Nephron (organoid): ENCODE data around the gene NDUFB10.

Experiments
- H3K27ac Mint-ChIP-seq, 3 experiments: 2 replicates each; pipeline ENCODE4 v1.8.0; 2020; ENCODE audit warnings: mixed read lengths in 3 of 3, mild to moderate bottlenecking in 2 of 3, moderate library complexity in 1 of 3
- H3K27me3 Mint-ChIP-seq: 2 replicates; pipeline ENCODE4 v1.8.0; 2021; ENCODE audit warnings: low read depth, mild to moderate bottlenecking, moderate library complexity, mixed read lengths
- H3K36me3 Mint-ChIP-seq: 2 replicates; pipeline ENCODE4 v1.8.0; 2020; ENCODE audit warnings: low read depth, mixed read lengths
- H3K4me1 Mint-ChIP-seq: 2 replicates; pipeline ENCODE4 v1.8.0; 2020; ENCODE audit warnings: mixed read lengths
- H3K4me3 Mint-ChIP-seq, 3 experiments: 2 replicates each; pipeline ENCODE4 v1.8.0; 2020; ENCODE audit warnings: mild to moderate bottlenecking in 3 of 3, mixed read lengths in 3 of 3, moderate library complexity in 2 of 3
- H3K9me3 Mint-ChIP-seq: 2 replicates; pipeline ENCODE4 v1.8.0; 2020; ENCODE audit warnings: mixed read lengths
- TF ChIP-seq, protein P1 (sequence below), 3 experiments: fragments of 200-600 bp; sonication (generic); IDR thresholded peaks; one replicate each; pipeline ENCODE4 v1.5.0; 2021; ENCODE audit warnings: antibody characterized with exemption in 3 of 3; ENCODE audit not compliant: unreplicated experiment in 3 of 3

The NDUFB10 gene

DNA sequence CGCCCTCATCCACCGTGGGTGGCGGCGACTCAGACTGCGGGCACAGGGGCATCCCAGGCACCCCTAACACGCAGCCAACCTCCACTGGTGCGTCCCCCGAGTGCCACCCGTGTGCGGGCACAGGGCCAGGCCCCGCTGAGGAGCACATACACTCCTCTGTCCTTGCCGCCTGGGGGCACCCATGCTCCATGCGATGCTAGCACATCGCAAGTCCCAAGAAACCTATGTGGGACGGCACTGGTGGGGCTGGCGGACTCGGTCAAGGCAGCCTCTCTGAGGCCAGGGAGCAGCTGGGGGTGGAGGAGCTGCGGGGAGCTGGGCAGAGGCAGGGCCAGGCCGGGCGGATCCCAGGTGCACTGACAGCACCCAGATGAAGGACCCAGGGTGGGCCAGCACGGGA, 46.3 kb downstream of the NDUFB10 start:
- peak overlapping the region in 2 of 3 experiments; percentile 27 to 33 for H3K27ac Mint-ChIP-seq
- peak overlapping the region in 2 of 3 experiments; percentile 64 to 80 for H3K4me3 Mint-ChIP-seq
- peaks cover 39% of the 10 kb centered on the region for H3K4me1 Mint-ChIP-seq
- TF ChIP-seq, protein P1, sequence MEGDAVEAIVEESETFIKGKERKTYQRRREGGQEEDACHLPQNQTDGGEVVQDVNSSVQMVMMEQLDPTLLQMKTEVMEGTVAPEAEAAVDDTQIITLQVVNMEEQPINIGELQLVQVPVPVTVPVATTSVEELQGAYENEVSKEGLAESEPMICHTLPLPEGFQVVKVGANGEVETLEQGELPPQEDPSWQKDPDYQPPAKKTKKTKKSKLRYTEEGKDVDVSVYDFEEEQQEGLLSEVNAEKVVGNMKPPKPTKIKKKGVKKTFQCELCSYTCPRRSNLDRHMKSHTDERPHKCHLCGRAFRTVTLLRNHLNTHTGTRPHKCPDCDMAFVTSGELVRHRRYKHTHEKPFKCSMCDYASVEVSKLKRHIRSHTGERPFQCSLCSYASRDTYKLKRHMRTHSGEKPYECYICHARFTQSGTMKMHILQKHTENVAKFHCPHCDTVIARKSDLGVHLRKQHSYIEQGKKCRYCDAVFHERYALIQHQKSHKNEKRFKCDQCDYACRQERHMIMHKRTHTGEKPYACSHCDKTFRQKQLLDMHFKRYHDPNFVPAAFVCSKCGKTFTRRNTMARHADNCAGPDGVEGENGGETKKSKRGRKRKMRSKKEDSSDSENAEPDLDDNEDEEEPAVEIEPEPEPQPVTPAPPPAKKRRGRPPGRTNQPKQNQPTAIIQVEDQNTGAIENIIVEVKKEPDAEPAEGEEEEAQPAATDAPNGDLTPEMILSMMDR (IDR thresholded peaks at IDR 0.05; ENCODE audit: unreplicated experiment in 3 of 3) = no peak
- H3K9me3 Mint-ChIP-seq = no peaks in the 10 kb centered on the region
- H3K27me3 Mint-ChIP-seq = peaks cover 4% of the 10 kb centered on the region
- H3K36me3 Mint-ChIP-seq = peaks cover 8% of the 10 kb centered on the region

DNA sequence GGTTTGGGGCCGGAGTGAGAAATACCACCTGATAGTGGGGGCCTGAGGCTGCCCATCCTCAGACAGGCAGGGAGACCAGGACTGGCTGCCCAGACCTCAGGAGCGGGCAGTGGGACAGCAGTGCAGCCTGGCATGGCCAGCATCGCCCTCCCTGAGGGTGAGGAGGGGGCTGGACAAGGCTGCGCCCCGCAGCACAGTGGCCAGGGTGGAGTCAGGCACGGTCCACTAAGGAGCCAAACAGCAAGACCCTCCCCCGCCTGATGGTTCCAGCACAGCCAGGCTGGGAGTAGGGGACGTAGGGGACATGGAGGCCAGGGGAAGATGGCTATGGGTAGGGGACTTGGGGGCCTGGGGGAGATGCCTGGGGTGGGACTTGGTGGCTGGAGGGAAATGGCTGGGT, 47.0 kb downstream of the NDUFB10 start:
- Mint-ChIP-seq H3K27ac (peak overlapping the region in 1 of 3 experiments; percentile 37), H3K9me3 (no peaks in the 10 kb centered on the region), H3K27me3 (peaks cover 4% of the 10 kb centered on the region), H3K36me3 (peaks cover 5% of the 10 kb centered on the region), H3K4me1 (peaks cover 39% of the 10 kb centered on the region), H3K4me3 (peak overlapping the region; percentile 64 to 80 (median 76))
- TF ChIP-seq, protein P1 (IDR thresholded peaks at IDR 0.05; ENCODE audit: unreplicated experiment in 3 of 3) = no peak

DNA sequence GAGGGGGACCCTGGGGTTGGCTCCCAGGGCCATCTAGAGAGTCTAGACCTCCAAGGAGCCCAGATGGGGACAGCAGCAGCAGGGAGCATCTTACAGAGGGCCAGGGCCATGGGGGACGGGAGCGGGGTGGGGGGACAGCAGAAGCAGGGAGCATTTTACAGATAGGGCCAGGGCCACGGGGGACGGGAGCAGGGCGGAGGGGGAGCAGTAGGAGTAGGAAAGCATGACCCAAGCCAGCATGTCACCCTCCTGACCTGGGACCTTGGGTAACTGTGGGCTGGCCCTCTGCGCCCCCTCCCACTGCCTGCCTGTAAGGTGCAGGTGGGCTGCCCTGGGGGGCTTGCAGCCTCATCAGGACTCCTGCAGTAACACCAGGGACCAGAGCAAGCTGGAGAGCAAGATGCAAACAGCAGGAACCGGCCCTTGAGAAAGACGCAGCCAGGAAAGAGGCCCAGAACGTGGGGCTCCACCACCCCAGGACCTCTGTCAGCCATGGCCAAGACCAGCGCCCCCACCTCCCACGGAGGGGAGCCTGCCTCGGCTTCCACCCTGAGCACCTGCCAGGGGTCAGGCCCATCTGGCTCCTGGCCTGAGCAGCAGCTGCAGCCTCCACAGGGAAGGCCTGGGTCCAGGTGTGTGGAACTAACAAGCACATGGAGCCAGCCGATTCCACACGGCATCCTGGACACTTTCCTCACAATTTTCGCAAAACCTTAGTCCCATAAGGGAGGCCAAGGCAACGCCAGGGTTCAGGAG, 47.9 kb downstream of the NDUFB10 start:
- Mint-ChIP-seq H3K36me3 (peaks cover 3% of the 10 kb centered on the region), H3K4me3 (peak overlapping the region; percentile 84 to 90 (median 86))

DNA sequence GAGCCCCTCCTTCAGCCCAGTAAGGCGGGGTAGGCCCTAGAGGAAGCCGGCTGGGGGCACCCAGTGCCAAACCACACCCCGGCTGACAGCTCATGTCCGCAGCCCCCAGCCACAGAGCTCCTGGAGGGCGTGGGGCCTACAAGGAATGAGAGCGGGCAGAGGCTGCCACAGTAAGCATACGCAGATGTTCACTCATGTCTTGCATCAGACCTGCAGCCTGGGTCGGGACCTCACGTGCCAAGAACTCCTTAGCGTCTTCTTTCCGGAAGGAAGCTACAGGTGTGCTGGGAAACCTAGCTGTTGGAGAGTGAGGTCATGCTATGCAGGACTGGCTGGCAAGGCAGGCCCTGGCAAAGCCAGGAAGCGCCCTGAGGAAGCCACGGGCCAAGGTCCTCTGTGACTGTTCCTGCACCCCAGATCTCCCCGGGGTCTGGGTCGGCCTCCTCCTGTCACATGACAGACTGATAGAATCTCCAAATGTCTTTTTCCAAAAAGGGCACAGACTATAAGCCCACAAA, 48.7 kb downstream of the NDUFB10 start:
- H3K9me3 Mint-ChIP-seq = no peaks in the 10 kb centered on the region
- H3K4me1 Mint-ChIP-seq = peaks cover 39% of the 10 kb centered on the region
- peaks cover 4% of the 10 kb centered on the region for H3K27me3 Mint-ChIP-seq
- H3K36me3 Mint-ChIP-seq = no peaks in the 10 kb centered on the region
- peak overlapping the region; percentile 84 to 90 (median 86) for H3K4me3 Mint-ChIP-seq
- peak overlapping the region; percentile 62 to 82 (median 76) for H3K27ac Mint-ChIP-seq
- TF ChIP-seq, protein P1 (IDR thresholded peaks at IDR 0.05; ENCODE audit: unreplicated experiment in 3 of 3) = no peak

More for the DNA sequence above, 47.9 kb downstream of the NDUFB10 start:
- Mint-ChIP-seq H3K27ac (peak overlapping the region; percentile 38 to 53 (median 41)), H3K27me3 (peaks cover 4% of the 10 kb centered on the region), H3K9me3 (no peaks in the 10 kb centered on the region), H3K4me1 (peaks cover 39% of the 10 kb centered on the region)
- TF ChIP-seq, protein P1 (IDR thresholded peaks at IDR 0.05; ENCODE audit: unreplicated experiment in 3 of 3) = no peak

DNA sequence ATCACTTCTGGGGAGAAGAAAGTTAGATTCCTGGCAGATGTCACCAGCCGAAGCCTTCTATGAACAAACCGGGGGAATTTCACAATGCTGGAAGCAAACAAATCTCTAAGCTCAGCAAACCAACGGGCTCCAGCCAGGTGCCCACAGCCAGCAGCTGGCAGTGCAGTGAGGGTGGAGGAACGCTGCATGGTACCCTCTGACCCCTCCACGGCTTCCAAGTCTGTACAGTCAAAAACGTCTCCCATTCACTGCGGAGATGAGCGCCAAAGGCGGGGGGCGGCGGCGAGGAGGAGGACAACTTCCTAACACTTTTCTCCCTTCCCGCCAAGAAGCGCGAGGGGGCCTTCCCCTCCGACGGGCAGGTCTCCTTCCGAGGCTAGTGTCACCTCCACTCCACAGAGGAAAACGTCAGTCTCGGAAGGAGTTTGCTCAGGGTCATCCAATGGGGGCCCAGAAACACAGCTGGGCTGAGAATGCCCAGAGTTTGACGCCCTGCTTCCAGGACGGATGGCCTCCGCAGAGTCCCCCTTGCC, 49.4 kb downstream of the NDUFB10 start:
- Mint-ChIP-seq H3K27ac (peak overlapping the region; percentile 62 to 82 (median 76)), H3K4me3 (peak overlapping the region; percentile 84 to 90 (median 86)), H3K36me3 (no peaks in the 10 kb centered on the region), H3K4me1 (peaks cover 39% of the 10 kb centered on the region), H3K27me3 (peaks cover 4% of the 10 kb centered on the region), H3K9me3 (no peaks in the 10 kb centered on the region)
- TF ChIP-seq, protein P1 (IDR thresholded peaks at IDR 0.05; ENCODE audit: unreplicated experiment in 3 of 3) = no peak
